GM12873 (cell line): ENCODE measurements around the gene BPIFB2.

Source experiments
- TF ChIP-seq, protein P1 (sequence below): IDR thresholded peaks from 2 replicates; pipeline ENCODE4 v1.5.1; 2012; ENCODE audit warnings: low read depth, mild to moderate bottlenecking, moderate library complexity, low read length, control low read depth; ENCODE audit not compliant: insufficient read depth; ENCODE audit errors: missing control alignments

Gene BPIFB2

DNA sequence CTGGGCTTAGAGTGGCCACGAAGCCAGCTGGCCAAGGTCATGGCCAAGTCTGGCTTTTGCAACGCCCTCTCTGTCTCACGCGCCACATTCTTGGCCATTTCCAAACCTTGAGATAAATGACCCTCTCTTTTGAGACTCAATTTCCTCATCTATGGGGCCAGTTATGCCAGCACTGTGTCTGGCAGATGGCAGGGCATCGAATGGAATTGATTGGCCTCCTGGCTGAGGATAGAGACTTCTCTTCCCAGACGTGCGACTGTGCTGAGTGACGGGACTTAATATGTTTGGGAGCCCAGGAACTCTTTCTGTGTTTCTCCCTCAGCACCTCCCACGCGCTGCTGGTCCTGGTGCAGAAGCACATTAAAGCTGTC is 7.6 kb downstream of the BPIFB2 start:
- TF ChIP-seq, protein P1, sequence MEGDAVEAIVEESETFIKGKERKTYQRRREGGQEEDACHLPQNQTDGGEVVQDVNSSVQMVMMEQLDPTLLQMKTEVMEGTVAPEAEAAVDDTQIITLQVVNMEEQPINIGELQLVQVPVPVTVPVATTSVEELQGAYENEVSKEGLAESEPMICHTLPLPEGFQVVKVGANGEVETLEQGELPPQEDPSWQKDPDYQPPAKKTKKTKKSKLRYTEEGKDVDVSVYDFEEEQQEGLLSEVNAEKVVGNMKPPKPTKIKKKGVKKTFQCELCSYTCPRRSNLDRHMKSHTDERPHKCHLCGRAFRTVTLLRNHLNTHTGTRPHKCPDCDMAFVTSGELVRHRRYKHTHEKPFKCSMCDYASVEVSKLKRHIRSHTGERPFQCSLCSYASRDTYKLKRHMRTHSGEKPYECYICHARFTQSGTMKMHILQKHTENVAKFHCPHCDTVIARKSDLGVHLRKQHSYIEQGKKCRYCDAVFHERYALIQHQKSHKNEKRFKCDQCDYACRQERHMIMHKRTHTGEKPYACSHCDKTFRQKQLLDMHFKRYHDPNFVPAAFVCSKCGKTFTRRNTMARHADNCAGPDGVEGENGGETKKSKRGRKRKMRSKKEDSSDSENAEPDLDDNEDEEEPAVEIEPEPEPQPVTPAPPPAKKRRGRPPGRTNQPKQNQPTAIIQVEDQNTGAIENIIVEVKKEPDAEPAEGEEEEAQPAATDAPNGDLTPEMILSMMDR, result no peak

DNA sequence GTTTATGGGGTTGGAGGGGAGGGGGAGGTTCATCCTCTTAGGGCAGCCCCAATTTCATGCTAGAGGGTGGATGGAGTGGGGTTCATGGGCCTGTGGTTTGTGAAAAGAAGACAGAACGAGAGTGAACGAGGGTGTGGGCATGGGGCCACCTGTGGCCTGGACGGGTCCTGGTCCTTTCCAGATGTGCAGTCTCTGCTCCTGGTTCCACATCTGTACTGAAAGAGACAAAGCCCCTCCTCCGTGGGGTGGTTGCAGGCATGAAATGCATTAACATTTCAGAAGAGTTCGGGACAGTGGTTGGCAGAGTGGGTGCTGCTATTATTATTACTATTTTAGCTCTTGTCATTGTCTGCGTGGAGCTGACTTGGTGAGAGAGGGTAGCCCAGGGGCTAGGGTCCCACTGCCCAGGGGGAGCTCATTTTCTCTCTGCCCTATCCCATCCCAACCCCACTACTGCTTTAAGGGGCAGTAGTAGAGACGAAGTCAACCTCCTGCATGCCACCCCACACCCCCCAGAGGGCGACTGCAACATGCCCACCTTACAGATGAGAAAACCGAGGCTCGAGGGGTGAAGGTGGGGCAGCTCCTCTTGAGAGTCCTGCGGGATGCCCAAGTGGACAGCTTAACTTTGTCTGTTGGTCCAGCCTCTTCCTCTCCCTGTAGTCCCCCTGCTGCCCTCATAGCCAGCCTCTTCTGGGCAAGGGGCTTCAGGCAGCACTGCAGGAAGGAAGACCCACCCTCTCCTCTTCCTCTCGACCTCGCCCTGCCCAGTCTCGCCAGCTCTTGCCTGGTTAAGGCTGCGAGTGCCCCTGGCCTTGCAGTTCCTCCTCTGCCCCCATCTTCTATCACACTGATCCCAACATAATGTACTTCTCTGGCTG is 8.4 kb downstream of the BPIFB2 start:
- TF ChIP-seq, protein P1, result no peak

DNA sequence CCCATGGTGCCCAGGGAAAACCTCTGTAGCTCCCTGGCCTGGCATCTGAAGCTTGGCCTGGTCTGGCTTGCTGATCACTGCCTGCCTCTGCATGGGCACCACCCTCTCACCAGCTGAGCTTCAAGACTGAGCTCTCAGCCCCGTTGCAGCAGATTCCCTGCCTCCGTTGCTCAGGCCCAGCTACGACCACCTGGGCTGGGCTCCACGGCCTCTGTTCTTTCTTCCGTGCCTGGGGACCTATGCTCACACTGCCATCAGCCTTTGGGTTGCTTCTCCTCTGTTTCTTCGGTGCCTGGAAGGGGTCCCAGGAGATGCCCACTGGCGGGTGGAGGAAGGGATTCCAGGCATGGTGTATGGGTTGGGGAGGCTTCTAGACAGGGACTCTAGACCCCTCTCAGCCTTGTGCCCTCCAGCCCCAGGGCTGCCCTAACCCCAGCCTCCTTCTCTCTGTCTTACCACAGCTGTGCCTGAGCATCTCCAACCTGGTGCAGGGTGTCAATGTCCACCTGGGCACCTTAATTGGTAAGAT is 9.1 kb downstream of the BPIFB2 start:
- TF ChIP-seq, protein P1, result no peak

DNA sequence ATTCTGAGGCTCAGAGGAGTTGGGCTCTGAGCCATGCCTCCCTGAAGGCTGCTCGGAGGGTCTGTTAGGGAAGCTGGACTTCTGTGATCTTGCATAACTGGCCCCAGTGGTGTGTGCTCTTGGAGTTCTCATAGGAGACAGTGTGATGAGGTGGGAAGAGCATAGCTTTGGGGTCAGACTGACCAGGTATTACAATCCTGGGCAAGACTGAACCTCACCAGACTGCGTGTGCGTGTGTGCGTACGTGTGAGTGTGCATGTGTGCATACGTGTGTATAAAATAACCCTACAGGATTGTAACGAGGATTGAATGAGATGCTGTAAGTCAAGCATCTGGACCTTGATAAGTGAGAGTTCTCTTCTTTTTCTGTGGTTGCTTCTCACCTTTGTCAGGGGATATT is 10.0 kb downstream of the BPIFB2 start:
- TF ChIP-seq, protein P1, result no peak

DNA sequence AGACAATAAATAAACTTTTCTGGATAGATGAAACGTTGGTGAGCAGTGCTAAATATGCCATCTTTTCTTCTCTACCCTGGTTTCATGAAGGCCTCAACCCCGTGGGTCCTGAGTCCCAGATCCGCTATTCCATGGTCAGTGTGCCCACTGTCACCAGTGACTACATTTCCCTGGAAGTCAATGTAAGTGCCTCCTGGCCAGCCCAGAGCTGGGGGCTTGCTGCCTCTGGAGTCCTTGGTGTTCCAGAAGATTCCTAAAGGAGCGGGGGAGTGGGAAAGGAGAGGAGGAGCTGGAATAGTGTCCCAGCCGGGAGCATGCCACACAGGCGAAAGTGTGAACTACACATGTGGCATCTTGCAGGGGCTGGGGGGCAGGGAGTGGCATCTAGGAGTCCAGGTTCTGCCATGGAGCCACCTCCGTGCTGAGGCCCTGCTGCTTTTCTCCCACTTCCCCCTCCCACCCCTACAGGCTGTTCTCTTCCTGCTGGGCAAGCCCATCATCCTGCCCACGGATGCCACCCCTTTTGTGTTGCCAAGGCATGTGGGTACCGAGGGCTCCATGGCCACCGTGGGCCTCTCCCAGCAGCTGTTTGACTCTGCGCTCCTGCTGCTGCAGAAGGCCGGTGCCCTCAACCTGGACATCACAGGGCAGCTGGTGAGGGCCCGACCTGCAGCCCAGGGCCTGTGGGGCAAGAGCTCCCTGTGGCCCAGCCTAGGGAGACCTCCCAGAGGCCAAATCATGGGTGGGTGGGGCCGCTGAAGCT is 10.8 kb downstream of the BPIFB2 start:
- TF ChIP-seq, protein P1, result no peak

DNA sequence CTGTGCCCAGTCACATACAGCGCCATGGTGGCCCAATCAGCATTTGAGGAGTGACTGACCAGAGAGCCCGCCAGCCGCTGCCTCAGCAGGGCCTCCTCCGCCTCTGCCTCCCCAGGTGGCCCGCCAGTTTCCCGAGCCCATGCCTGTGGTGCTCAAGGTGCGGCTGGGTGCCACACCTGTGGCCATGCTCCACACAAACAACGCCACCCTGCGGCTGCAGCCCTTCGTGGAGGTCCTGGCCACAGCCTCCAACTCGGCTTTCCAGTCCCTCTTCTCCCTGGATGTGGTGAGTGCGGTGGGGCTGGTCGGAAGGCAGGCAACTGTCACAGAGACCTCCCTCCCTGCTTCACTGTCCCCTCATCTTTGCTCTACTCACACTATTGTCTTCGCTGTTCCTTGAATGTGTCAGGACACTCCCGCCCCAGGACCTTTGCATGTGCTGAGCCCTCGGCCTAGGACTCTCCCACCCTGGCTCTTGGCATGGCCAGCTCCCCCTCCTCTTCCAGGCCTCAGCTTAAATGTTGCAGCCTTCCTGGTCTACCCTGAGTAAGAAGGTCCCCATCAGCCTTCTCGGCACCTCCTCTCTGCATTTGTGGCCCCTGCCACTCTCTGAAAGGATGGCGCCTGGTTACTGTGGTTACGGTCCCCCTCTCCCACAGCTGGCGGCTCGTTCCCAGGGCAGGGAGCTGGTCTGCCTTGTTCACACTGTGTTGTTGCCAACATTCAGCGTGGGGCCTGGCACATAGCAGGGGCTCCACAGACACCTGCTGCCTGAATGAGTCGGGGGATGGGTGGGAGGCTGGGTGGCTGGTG is 12.2 kb downstream of the BPIFB2 start:
- TF ChIP-seq, protein P1, result no peak
